ENCODE measurements around the gene DROSHA. TPM values are rescaled to one million over a fixed set of nuclear protein-coding genes. Genes with fewer than 3 reads are reported as not detected.

Gene DROSHA
- total and polyA plus RNA-seq, 2 experiments from 2014 or later: 27.7 to 42.1 TPM

- no peak for DNase-seq (ENCODE audit: low read depth in 1 of 2, low spot score in 1 of 2)
- H3K27me3 ChIP-seq: no peaks in the 10 kb centered on the region
- TF ChIP-seq CTCF (IDR thresholded peaks at IDR 0.05; ENCODE audit: low read depth, low read length): no peak
- H3K27ac ChIP-seq: no peak overlapping the region
- H3K36me3 ChIP-seq: peaks cover 20% of the 10 kb centered on the region
- no peaks in the 10 kb centered on the region for H3K4me1 ChIP-seq (ENCODE audit: low read depth)
- H3K4me3 ChIP-seq: no peak overlapping the region
- no peaks in the 10 kb centered on the region for H3K9me3 ChIP-seq (ENCODE audit: low read depth)
Measured at GRCh38 chr5:31453522-31453921, 78.4 kb downstream of the DROSHA start.

DNA sequence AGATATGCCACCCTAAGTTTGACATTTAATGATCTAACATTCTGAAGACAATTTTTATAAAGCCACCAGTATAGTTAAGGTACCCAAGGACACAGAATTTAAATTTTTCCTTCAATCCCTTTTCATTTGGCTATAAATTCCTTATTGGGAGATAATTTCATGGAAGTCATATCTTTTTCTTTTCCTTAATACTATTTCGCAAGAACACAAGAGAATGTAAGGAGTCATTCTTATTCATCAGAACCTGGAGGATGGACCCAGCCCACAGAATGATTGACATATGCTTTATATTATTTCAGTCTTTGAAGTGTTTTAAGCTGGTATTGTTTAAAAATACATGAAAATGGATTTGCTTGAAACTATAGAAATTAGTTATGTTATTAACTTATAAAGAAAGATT, 79.6 kb downstream of the DROSHA start:
- peaks cover 21% of the 10 kb centered on the region for H3K36me3 ChIP-seq
- DNase-seq (ENCODE audit: low read depth in 1 of 2, low spot score in 1 of 2): no peak
- H3K4me3 ChIP-seq: no peak overlapping the region

GRCh38 chr5:31449962-31450361, 81.9 kb downstream of the DROSHA start:
- H3K4me3 ChIP-seq: no peak overlapping the region
- no peaks in the 10 kb centered on the region for H3K9me3 ChIP-seq (ENCODE audit: low read depth)
- H3K4me1 ChIP-seq (ENCODE audit: low read depth): no peaks in the 10 kb centered on the region
- no peaks in the 10 kb centered on the region for H3K27me3 ChIP-seq
- H3K27ac ChIP-seq: no peak overlapping the region
- peaks cover 18% of the 10 kb centered on the region for H3K36me3 ChIP-seq
- no peak for DNase-seq (ENCODE audit: low read depth in 1 of 2, low spot score in 1 of 2)
- TF ChIP-seq CTCF (IDR thresholded peaks at IDR 0.05; ENCODE audit: low read depth, low read length): no peak

More for the DNA sequence above, 79.6 kb downstream of the DROSHA start:
- H3K4me1 ChIP-seq (ENCODE audit: low read depth): no peaks in the 10 kb centered on the region
- no peaks in the 10 kb centered on the region for H3K27me3 ChIP-seq
- H3K9me3 ChIP-seq (ENCODE audit: low read depth): no peaks in the 10 kb centered on the region
- no peak overlapping the region for H3K27ac ChIP-seq
- TF ChIP-seq CTCF (IDR thresholded peaks at IDR 0.05; ENCODE audit: low read depth, low read length): no peak

DNA sequence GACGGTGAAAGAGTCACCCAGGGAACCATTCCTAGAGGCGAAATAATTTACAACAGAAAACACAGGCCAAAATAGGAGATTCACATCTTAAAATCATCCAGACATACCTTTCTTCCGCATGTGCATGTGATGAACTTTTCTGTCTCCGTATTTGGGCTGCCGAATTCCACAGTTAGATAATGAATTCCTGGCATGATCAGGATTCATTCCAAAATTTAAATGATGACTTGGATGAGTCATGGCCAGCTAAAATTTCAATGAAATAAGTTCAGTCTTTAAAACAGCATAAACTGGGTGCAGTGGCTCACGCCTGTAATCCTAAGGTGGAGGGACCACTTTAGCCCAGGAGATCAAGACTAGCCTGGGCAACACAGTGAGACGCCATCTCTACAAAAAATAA, 82.7 kb downstream of the DROSHA start:
- no peak for TF ChIP-seq CTCF (IDR thresholded peaks at IDR 0.05; ENCODE audit: low read depth, low read length)
- H3K9me3 ChIP-seq (ENCODE audit: low read depth): no peaks in the 10 kb centered on the region
- H3K4me1 ChIP-seq (ENCODE audit: low read depth): no peaks in the 10 kb centered on the region
- H3K27me3 ChIP-seq: no peaks in the 10 kb centered on the region
- no peak overlapping the region for H3K4me3 ChIP-seq
- DNase-seq (ENCODE audit: low read depth in 1 of 2, low spot score in 1 of 2): peak in 1 of 2 donors; percentile 38
- peaks cover 18% of the 10 kb centered on the region for H3K36me3 ChIP-seq
- H3K27ac ChIP-seq: no peak overlapping the region

GRCh38 chr5:31445041-31445600, 86.8 kb downstream of the DROSHA start:
- H3K4me1 ChIP-seq (ENCODE audit: low read depth): no peaks in the 10 kb centered on the region
- no peak overlapping the region for H3K27ac ChIP-seq
- no peaks in the 10 kb centered on the region for H3K9me3 ChIP-seq (ENCODE audit: low read depth)
- TF ChIP-seq CTCF (IDR thresholded peaks at IDR 0.05; ENCODE audit: low read depth, low read length): no peak
- H3K4me3 ChIP-seq: no peak overlapping the region
- no peak for DNase-seq (ENCODE audit: low read depth in 1 of 2, low spot score in 1 of 2)
- H3K27me3 ChIP-seq: no peaks in the 10 kb centered on the region
- peaks cover 13% of the 10 kb centered on the region for H3K36me3 ChIP-seq
